T-helper 17 cell (primary cell): ENCODE results near the gene CCDC60. TPM values are rescaled to one million over a fixed set of nuclear protein-coding genes. Genes with fewer than 3 reads are reported as not detected.

Experiments used
- ATAC-seq: fragments of 150-1000 bp; cut with Tn5 transposase; 2 replicates; pipeline ENCODE4 v1.10.0; 2021; ENCODE audit warnings: mild to moderate bottlenecking, moderate library complexity
- DNase-seq, 3 donors: peaks; one replicate each; pipeline versions ENCODE4 v3.0.0 to v3.0.0-alpha.2; 2020 to 2021
- H3K9me3 ChIP-seq: one replicate; pipeline ENCODE4 v1.7.0; 2013; ENCODE audit warnings: low read length, mild to moderate bottlenecking; ENCODE audit not compliant: control insufficient read depth, poor library complexity, severe bottlenecking
- H3K27ac Mint-ChIP-seq: one replicate; pipeline ENCODE4 v1.8.0; 2022; ENCODE audit warnings: mild to moderate bottlenecking, moderate library complexity, mixed read lengths
- H3K27me3 Mint-ChIP-seq: one replicate; pipeline ENCODE4 v1.8.0; 2022; ENCODE audit warnings: mixed read lengths
- H3K36me3 Mint-ChIP-seq: one replicate; pipeline ENCODE4 v1.8.0; 2022; ENCODE audit warnings: low read depth, mixed read lengths
- H3K4me1 Mint-ChIP-seq: one replicate; pipeline ENCODE4 v1.8.0; 2022; ENCODE audit warnings: mild to moderate bottlenecking, mixed read lengths
- H3K4me3 Mint-ChIP-seq: one replicate; pipeline ENCODE4 v1.8.0; 2022; ENCODE audit warnings: mild to moderate bottlenecking, moderate library complexity, mixed read lengths
- total RNA-seq, 4 donors: library from RNA in 2 of 4; stranded (reverse) in 2 of 4; gene quantifications; one replicate each; pipeline ENCODE4 v1.2.3 and lab custom pipeline; 2022 to 2026

Gene CCDC60
- total RNA-seq, 2 donors from 2014 or later, result not detected

- Mint-ChIP-seq H3K27ac (no peak overlapping the region), H3K4me1 (no peaks in the 10 kb centered on the region), H3K27me3 (peaks cover 22% of the 10 kb centered on the region), H3K4me3 (no peak overlapping the region), H3K36me3 (no peaks in the 10 kb centered on the region)
- ATAC-seq (no peak), DNase-seq (no peak)
- H3K9me3 ChIP-seq, result no peaks in the 10 kb centered on the region
These were observed 230.9 kb downstream of the CCDC60 start for GRCh38 chr12:119565404-119565803.

DNA sequence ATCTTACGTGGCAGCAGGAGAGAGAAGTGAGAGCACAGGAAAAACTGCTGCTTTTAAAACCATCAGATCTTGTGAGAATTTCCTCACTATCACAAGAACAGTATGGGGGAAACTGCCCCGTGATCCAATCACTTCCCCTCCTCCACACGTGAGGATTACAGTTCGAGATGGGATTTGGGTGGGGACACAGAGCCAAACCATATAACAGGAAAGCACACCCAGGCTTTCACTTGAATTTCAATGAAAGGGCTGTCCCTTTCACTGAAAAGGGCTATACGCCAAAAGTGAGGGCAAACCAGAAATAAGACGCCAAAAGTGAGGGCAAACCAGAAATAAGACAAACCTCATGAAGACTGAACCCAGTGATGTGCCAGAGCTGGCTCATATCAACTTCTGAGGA is 236.2 kb downstream of the CCDC60 start:
- H3K4me3 Mint-ChIP-seq, result no peak overlapping the region
- H3K27me3 Mint-ChIP-seq, result peaks cover 25% of the 10 kb centered on the region
- no peaks in the 10 kb centered on the region for H3K9me3 ChIP-seq
- no peaks in the 10 kb centered on the region for H3K4me1 Mint-ChIP-seq
- H3K27ac Mint-ChIP-seq, result no peak overlapping the region
- no peak for DNase-seq
- ATAC-seq, result no peak
- no peaks in the 10 kb centered on the region for H3K36me3 Mint-ChIP-seq

DNA sequence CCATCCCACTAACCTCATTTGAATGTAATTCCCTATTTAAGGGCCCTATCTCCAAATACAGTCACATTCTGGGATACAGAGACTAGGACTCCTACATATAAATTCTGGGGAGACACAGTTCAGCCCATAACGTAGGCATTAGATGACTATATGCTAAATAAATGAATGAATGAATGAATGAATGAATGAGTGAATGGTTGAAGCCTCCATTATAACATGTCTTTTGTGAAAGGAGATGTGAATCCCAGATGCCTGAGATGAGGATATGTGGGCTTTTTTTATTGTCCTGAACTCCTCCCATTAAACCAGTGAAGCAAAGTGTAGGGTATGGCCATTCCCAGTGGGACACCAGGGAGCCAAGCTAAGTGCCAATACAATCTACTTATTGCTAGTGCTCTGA is 238.6 kb downstream of the CCDC60 start:
- no peak overlapping the region for H3K4me3 Mint-ChIP-seq
- no peaks in the 10 kb centered on the region for H3K36me3 Mint-ChIP-seq
- H3K27me3 Mint-ChIP-seq, result peaks cover 31% of the 10 kb centered on the region
- DNase-seq, result no peak
- no peak for ATAC-seq
- no peaks in the 10 kb centered on the region for H3K9me3 ChIP-seq
- H3K27ac Mint-ChIP-seq, result no peak overlapping the region
- H3K4me1 Mint-ChIP-seq, result no peaks in the 10 kb centered on the region

DNA sequence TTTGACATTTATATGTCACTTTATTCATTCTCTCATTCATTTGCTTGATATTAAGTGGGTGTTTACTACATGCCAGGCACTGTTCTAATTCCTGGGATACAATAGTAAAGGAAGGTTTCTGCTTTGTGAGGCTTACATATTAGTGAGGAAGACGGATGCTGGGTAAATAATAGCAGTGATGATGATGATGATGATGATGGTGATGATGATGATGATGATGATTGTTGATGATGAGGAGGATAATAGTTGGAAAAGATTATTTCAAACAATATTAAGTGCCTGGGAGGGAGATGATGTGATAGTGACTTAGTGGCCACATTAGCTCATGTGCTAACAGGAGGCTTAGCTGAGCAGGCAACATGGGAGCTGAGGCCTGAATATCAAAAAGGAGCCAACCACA is 239.7 kb downstream of the CCDC60 start:
- H3K9me3 ChIP-seq, result no peaks in the 10 kb centered on the region
- H3K27me3 Mint-ChIP-seq, result peaks cover 31% of the 10 kb centered on the region

DNA sequence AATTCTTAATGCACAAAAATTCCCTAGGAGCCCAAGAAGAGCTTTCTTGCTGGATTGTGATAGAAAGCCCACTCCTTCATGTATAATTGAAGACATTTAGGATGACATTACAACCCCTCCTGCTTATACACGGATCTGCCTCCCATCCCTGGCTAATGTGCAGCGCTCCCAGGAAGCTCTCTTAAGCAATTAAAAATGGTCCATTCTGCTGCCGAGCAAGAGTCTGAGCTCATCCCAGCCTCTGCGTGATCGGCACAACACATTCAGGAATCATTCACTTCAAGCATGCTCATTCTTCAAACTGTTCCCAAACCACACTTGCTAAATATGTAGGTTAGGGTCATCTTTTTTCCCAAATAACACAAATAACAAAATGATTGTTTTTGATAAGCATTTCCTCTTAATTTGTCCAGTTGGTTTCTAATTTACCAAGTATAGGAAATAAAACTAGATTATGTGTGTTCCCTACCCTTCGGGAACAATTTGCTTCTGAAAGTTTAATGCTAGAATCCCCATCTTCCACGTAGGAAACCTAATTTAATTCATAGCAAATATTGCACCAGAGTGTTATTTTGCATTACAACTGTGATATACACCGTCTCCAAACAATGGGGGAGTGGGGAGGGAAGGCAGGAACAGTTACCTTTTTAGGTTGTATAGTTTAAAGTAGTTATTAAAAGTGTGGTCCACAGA is 241.7 kb downstream of the CCDC60 start:
- H3K36me3 Mint-ChIP-seq, result no peaks in the 10 kb centered on the region
- H3K27me3 Mint-ChIP-seq, result peaks cover 25% of the 10 kb centered on the region
- H3K4me3 Mint-ChIP-seq, result no peak overlapping the region
- DNase-seq (no peak), ATAC-seq (no peak)
- no peaks in the 10 kb centered on the region for H3K9me3 ChIP-seq
- no peaks in the 10 kb centered on the region for H3K4me1 Mint-ChIP-seq
- no peak overlapping the region for H3K27ac Mint-ChIP-seq

More for the DNA sequence above, 239.7 kb downstream of the CCDC60 start:
- Mint-ChIP-seq H3K27ac (no peak overlapping the region), H3K4me3 (no peak overlapping the region), H3K4me1 (no peaks in the 10 kb centered on the region), H3K36me3 (no peaks in the 10 kb centered on the region)
- DNase-seq (no peak), ATAC-seq (no peak)

- Mint-ChIP-seq H3K4me1 (no peaks in the 10 kb centered on the region), H3K27ac (no peak overlapping the region), H3K4me3 (no peak overlapping the region), H3K27me3 (peaks cover 25% of the 10 kb centered on the region), H3K36me3 (no peaks in the 10 kb centered on the region)
- no peak for ATAC-seq
- DNase-seq, result no peak
- no peaks in the 10 kb centered on the region for H3K9me3 ChIP-seq
These were observed 242.4 kb downstream of the CCDC60 start for GRCh38 chr12:119576915-119577314.

DNA sequence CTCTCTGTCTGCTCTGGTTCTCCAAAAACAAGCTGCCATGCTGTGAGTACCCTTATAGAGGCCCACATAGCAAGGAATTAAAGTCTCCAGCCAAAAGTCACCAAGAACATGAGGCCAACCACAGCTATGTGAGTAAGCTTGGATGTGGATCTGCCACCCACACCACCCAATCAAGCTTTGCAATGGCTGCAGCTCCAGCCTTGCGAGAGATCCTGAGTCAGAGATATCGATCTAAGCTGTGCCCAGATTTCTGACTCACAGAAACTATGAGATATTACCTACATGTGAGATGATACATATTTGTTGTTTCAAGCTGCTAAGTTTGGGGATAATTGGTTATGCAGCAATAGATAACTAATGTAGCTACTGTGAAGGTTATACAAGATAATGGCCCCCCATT is 243.6 kb downstream of the CCDC60 start:
- ATAC-seq (no peak), DNase-seq (no peak)
- Mint-ChIP-seq H3K36me3 (no peaks in the 10 kb centered on the region), H3K27me3 (peaks cover 26% of the 10 kb centered on the region), H3K4me1 (no peaks in the 10 kb centered on the region), H3K4me3 (no peak overlapping the region), H3K27ac (no peak overlapping the region)
- no peaks in the 10 kb centered on the region for H3K9me3 ChIP-seq

GRCh38 chr12:119589097-119589496 is 254.6 kb downstream of the CCDC60 start:
- H3K27me3 Mint-ChIP-seq, result peaks cover 64% of the 10 kb centered on the region
- H3K4me1 Mint-ChIP-seq, result peaks cover 3% of the 10 kb centered on the region
- no peak overlapping the region for H3K27ac Mint-ChIP-seq
- H3K36me3 Mint-ChIP-seq, result peaks cover 10% of the 10 kb centered on the region
- H3K9me3 ChIP-seq, result no peaks in the 10 kb centered on the region
- DNase-seq (no peak), ATAC-seq (no peak)
- H3K4me3 Mint-ChIP-seq, result no peak overlapping the region

GRCh38 chr12:119589634-119590033 is 255.1 kb downstream of the CCDC60 start:
- peaks cover 13% of the 10 kb centered on the region for H3K36me3 Mint-ChIP-seq
- no peak overlapping the region for H3K4me3 Mint-ChIP-seq
- no peaks in the 10 kb centered on the region for H3K9me3 ChIP-seq
- H3K27me3 Mint-ChIP-seq, result peaks cover 67% of the 10 kb centered on the region
- peaks cover 8% of the 10 kb centered on the region for H3K4me1 Mint-ChIP-seq
- DNase-seq (no peak), ATAC-seq (no peak)
- H3K27ac Mint-ChIP-seq, result no peak overlapping the region

Other genes with a start within 250 kb of the CCDC60 start
- not detected for gene HSPB8, start 155.8 kb upstream of the CCDC60 start, total RNA-seq